SIG-M5 treated with dmso at 0.1 percent for 504 hours (cell line): ENCODE data around the gene SLC22A5.
"Not testable (repeated sequence)": the region's sequence is repeated elsewhere in the genome, so short reads cannot be mapped to it uniquely, and the experiment has no call there.

ENCODE experiments used
- DNase-seq: peaks from one replicate; lab custom pipeline; 2025; ENCODE audit not compliant: unreplicated experiment; lab: John Stamatoyannopoulos, UW

The SLC22A5 gene

GRCh38 chr5:132387640-132388117 lies 18.2 kb downstream of the SLC22A5 start:
- DNase-seq = peak; percentile 68

GRCh38 chr5:132388244-132389050 lies 18.9 kb downstream of the SLC22A5 start:
- peak; percentile 25 for DNase-seq

GRCh38 chr5:132389051-132389331 lies 19.5 kb downstream of the SLC22A5 start:
- DNase-seq = no peak

- DNase-seq = peak; percentile 25
Measured at GRCh38 chr5:132389585-132390286, 20.2 kb downstream of the SLC22A5 start.

GRCh38 chr5:132391247-132391646 lies 21.7 kb downstream of the SLC22A5 start:
- no peak for DNase-seq

GRCh38 chr5:132391870-132392269 lies 22.4 kb downstream of the SLC22A5 start:
- DNase-seq = no peak

GRCh38 chr5:132392411-132392810 lies 22.9 kb downstream of the SLC22A5 start:
- DNase-seq = no peak

GRCh38 chr5:132392978-132393825 lies 23.7 kb downstream of the SLC22A5 start:
- no peak for DNase-seq

- DNase-seq = no peak
Measured at GRCh38 chr5:132394667-132395259, 25.3 kb downstream of the SLC22A5 start.

- DNase-seq = no peak
Measured at GRCh38 chr5:132396589-132397031, 27.1 kb downstream of the SLC22A5 start.

GRCh38 chr5:132397224-132397623 lies 27.7 kb downstream of the SLC22A5 start:
- no peak for DNase-seq

- DNase-seq = not testable (repeated sequence)
Measured at GRCh38 chr5:132397936-132398675, 28.6 kb downstream of the SLC22A5 start.

- DNase-seq = not testable (repeated sequence)
Measured at GRCh38 chr5:132404041-132404440, 34.5 kb downstream of the SLC22A5 start.

- no peak for DNase-seq
Measured at GRCh38 chr5:132405646-132406045, 36.1 kb downstream of the SLC22A5 start.

- DNase-seq = no peak
Measured at GRCh38 chr5:132406144-132406783, 36.8 kb downstream of the SLC22A5 start.

- no peak for DNase-seq
Measured at GRCh38 chr5:132407970-132408369, 38.5 kb downstream of the SLC22A5 start.

GRCh38 chr5:132408456-132408855 lies 38.9 kb downstream of the SLC22A5 start:
- no peak for DNase-seq

- DNase-seq = no peak
Measured at GRCh38 chr5:132408965-132409364, 39.5 kb downstream of the SLC22A5 start.

- peak; percentile 62 for DNase-seq
Measured at GRCh38 chr5:132410451-132411303, 41.2 kb downstream of the SLC22A5 start.
